Liver (tissue), 9 donors: ENCODE results near the gene SHTN1. TPM values are rescaled to one million over a fixed set of nuclear protein-coding genes. Genes with fewer than 3 reads are reported as not detected.

Source experiments
- DNase-seq: peaks from one replicate; pipeline ENCODE4 v3.0.0-alpha.2; 2017; ENCODE audit warnings: low spot score
- H3K27ac ChIP-seq, 2 donors: one replicate each; pipeline ENCODE4 v1.7.0; 2013; ENCODE audit warnings: inconsistent platforms in 2 of 2, low read length in 2 of 2, control low read depth in 1 of 2, low read depth in 1 of 2, mild to moderate bottlenecking in 1 of 2
- H3K27me3 ChIP-seq, 4 donors: one replicate each; pipeline versions ENCODE4 v1.6.1 to v1.7.0; 2013; ENCODE audit warnings: low read length in 3 of 4, inconsistent platforms in 1 of 4, mild to moderate bottlenecking in 1 of 4, moderate library complexity in 1 of 4; ENCODE audit not compliant: control insufficient read depth in 4 of 4, insufficient read depth in 4 of 4
- H3K36me3 ChIP-seq, 4 donors: one replicate each; pipeline versions ENCODE4 v1.6.1 to v1.7.0; 2013; ENCODE audit warnings: low read length in 3 of 4, mild to moderate bottlenecking in 3 of 4, low read depth in 1 of 4, moderate library complexity in 1 of 4; ENCODE audit not compliant: control insufficient read depth in 4 of 4, insufficient read depth in 3 of 4
- H3K4me1 ChIP-seq, 4 donors: one replicate each; pipeline versions ENCODE4 v1.6.1 to v1.7.0; 2013; ENCODE audit warnings: low read length in 3 of 4, mild to moderate bottlenecking in 3 of 4, moderate library complexity in 1 of 4; ENCODE audit not compliant: control insufficient read depth in 4 of 4, insufficient read depth in 4 of 4
- H3K4me3 ChIP-seq, 3 donors: one replicate each; pipeline versions ENCODE4 v1.6.1 to v1.7.0; 2013; ENCODE audit warnings: low read length in 3 of 3, control low read depth in 1 of 3, low read depth in 1 of 3, mild to moderate bottlenecking in 1 of 3
- H3K9ac ChIP-seq, 2 donors: one replicate each; pipeline ENCODE4 v1.7.0; 2013; ENCODE audit warnings: low read length in 2 of 2, mild to moderate bottlenecking in 2 of 2, moderate library complexity in 2 of 2, control low read depth in 1 of 2, low read depth in 1 of 2
- H3K9me3 ChIP-seq, 4 donors: one replicate each; pipeline versions ENCODE4 v1.6.1 to v1.7.0; 2013; ENCODE audit warnings: low read length in 3 of 4; ENCODE audit not compliant: control insufficient read depth in 4 of 4
- ATF3 ChIP-seq: IDR thresholded peaks from 2 replicates; pipeline ENCODE4 v1.6.1; 2016; ENCODE audit warnings: antibody characterized with exemption
- EGR1 ChIP-seq, 2 donors: IDR thresholded peaks; 2 replicates each; pipeline ENCODE4 v1.6.1; 2016 to 2018; ENCODE audit warnings: antibody characterized with exemption in 2 of 2, low read depth in 2 of 2
- FOXA1 ChIP-seq: IDR thresholded peaks from 2 replicates; pipeline ENCODE4 v1.6.1; 2016; ENCODE audit warnings: antibody characterized with exemption
- FOXA2 ChIP-seq: IDR thresholded peaks from 2 replicates; pipeline ENCODE4 v1.6.1; 2016; ENCODE audit warnings: antibody characterized with exemption
- GABPA ChIP-seq, 2 donors: IDR thresholded peaks in 1 of 2; conservative IDR thresholded peaks in 1 of 2; 2 replicates each; pipeline ENCODE4 v1.6.1; 2016; ENCODE audit warnings: antibody characterized with exemption in 2 of 2, mild to moderate bottlenecking in 1 of 2, moderate library complexity in 1 of 2
- HNF4A ChIP-seq, 2 donors: conservative IDR thresholded peaks; 2 replicates each; pipeline ENCODE4 v1.6.1; 2016; ENCODE audit warnings: antibody characterized with exemption in 2 of 2, mild to moderate bottlenecking in 2 of 2
- HNF4G ChIP-seq: IDR thresholded peaks from 2 replicates; pipeline ENCODE4 v1.6.1; 2016; ENCODE audit warnings: antibody characterized with exemption
- JUND ChIP-seq, 2 donors: IDR thresholded peaks; 2 replicates each; pipeline ENCODE4 v1.6.1; 2016; ENCODE audit warnings: antibody characterized with exemption in 2 of 2
- NR2F2 ChIP-seq: IDR thresholded peaks from 2 replicates; pipeline ENCODE4 v1.6.1; 2016; ENCODE audit warnings: antibody characterized with exemption
- SP1 ChIP-seq: IDR thresholded peaks from 2 replicates; pipeline ENCODE4 v1.6.1; 2018; ENCODE audit warnings: antibody characterized with exemption, mild to moderate bottlenecking
- TAF1 ChIP-seq: conservative IDR thresholded peaks from 2 replicates; pipeline ENCODE4 v1.6.1; 2016; ENCODE audit warnings: antibody characterized with exemption, mild to moderate bottlenecking
- YY1 ChIP-seq: IDR thresholded peaks from 2 replicates; pipeline ENCODE4 v1.6.1; 2016; ENCODE audit warnings: antibody characterized with exemption, mild to moderate bottlenecking
- ZBTB33 ChIP-seq: IDR thresholded peaks from 2 replicates; pipeline ENCODE4 v1.6.1; 2016; ENCODE audit warnings: antibody characterized with exemption
- WGBS: extraction: QIAGEN DNeasy Blood & Tissue Kit; methylation state at CpG from one replicate; pipeline ENCODE4 v1.1.7; 2013; 5-methylcytosine and 5-hydroxymethylcytosine counted together
- polyA plus RNA-seq, 2 donors: library from polyadenylated mRNA; stranded (reverse) in 1 of 2; unstranded in 1 of 2; fragments of 200-250 nt in 1 of 2; fragments of >200 nt in 1 of 2; fragmentation: Nextera tagmentation in 1 of 2; extraction: Ambion mirVana in 1 of 2; gene quantifications; one replicate each; pipeline versions ENCODE4 v1.2.1 to v1.2.3, GENCODE V29; 2013 to 2015
- total RNA-seq, 2 donors: library from RNA; depleted of rRNA; stranded (reverse); fragments of >200 nt; gene quantifications; one replicate each; pipeline ENCODE4 v1.2.3, GENCODE V29; 2014
- donor health status: healthy.
- donor health status: healthy.
- donor health status: healthy.
- donor health status: healthy.
- donor health status: healthy.

SHTN1 gene
- total and polyA plus RNA-seq, 4 donors, result 3.2 to 11.7 (median 10.3) TPM

GRCh38 chr10:116882639-116883038, 122.3 kb downstream of the SHTN1 start:
- 89% methylated on average over 2 of the region's 2 CpGs for WGBS
- DNase-seq, result no peak
- Histone ChIP-seq H3K9ac (no peak overlapping the region), H3K27ac (no peak overlapping the region), H3K36me3 (peaks cover 0 to 3% (median under 1%) of the 10 kb centered on the region in 4 donors), H3K4me3 (no peak overlapping the region), H3K4me1 (no peaks in the 10 kb centered on the region), H3K27me3 (no peaks in the 10 kb centered on the region), H3K9me3 (no peaks in the 10 kb centered on the region)
- TF ChIP-seq NR2F2, result no peak
- no peak for TF ChIP-seq JUND (IDR thresholded peaks at IDR 0.05)
- no peak for TF ChIP-seq ATF3
- no peak for TF ChIP-seq YY1
- TF ChIP-seq HNF4G, result no peak
- no peak for TF ChIP-seq FOXA1
- no peak for TF ChIP-seq HNF4A (conservative IDR thresholded peaks at IDR 0.05)

DNA sequence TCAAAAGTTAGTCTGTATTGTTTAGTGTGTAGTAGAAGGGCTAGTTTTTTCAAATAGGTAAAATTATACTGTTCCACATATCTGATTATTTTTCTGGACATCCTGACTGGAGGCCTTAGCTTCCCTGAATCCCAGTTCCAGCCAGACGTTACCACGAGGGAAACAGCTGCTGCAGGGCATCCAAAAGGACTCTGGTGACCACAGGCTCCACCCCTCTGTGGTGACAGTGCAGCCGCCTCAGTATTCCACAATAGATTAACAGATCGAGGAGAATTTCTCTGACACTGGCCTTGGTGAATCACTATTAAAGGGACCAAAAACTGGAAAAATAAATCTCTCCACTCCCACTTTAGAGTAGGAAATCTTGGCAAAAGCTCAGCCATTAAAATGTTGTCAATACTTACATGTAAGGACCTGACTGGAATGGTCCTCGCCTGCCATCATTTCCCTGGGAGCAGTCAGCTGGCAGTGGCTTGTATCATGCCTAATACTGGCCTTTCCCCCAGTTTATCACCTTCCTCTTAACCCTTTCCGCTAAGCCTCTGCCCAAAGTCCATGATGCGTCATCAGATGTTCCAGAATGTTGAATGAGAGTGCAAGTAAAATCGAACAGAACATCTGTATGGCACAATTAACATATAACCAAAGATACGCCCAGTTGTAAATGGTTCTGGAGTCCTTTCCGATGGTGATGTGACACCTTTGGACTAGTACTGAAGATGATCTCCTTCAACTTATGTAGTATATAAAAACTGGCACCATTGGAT, 124.1 kb downstream of the SHTN1 start:
- Histone ChIP-seq H3K9me3 (no peaks in the 10 kb centered on the region), H3K36me3 (peaks cover 0 to 3% (median under 1%) of the 10 kb centered on the region in 4 donors), H3K27ac (no peak overlapping the region), H3K4me3 (no peak overlapping the region), H3K27me3 (no peaks in the 10 kb centered on the region), H3K9ac (no peak overlapping the region), H3K4me1 (no peaks in the 10 kb centered on the region)
- DNase-seq, result no peak
- WGBS, result 60% methylated on average over 10 of the region's 10 CpGs
- no peak for TF ChIP-seq TAF1
- no peak for TF ChIP-seq ZBTB33
- TF ChIP-seq NR2F2, result no peak
- TF ChIP-seq EGR1 (IDR thresholded peaks at IDR 0.05; ENCODE audit: low read depth in 2 of 2), result no peak
- peak in 1 of 2 donors; percentile 2 for TF ChIP-seq HNF4A (conservative IDR thresholded peaks at IDR 0.05)

- H3K9me3 ChIP-seq, result no peaks in the 10 kb centered on the region
- peaks cover 0 to 3% (median under 1%) of the 10 kb centered on the region in 4 donors for H3K36me3 ChIP-seq
- no peaks in the 10 kb centered on the region for H3K4me1 ChIP-seq
- H3K9ac ChIP-seq, result no peak overlapping the region
- no peak overlapping the region for H3K4me3 ChIP-seq
- TF ChIP-seq SP1, result no peak
- TF ChIP-seq FOXA2, result no peak
- no peak for TF ChIP-seq JUND (IDR thresholded peaks at IDR 0.05)
- TF ChIP-seq GABPA (IDR thresholded peaks at IDR 0.05 in 1 of 2, conservative IDR thresholded peaks at IDR 0.05 in 1 of 2), result no peak
- no peak for TF ChIP-seq NR2F2
- H3K27me3 ChIP-seq, result no peaks in the 10 kb centered on the region
- no peak for DNase-seq
- 78% methylated on average over 7 of the region's 7 CpGs for WGBS
- H3K27ac ChIP-seq, result no peak overlapping the region
Observed at GRCh38 chr10:116879817-116880216, 125.2 kb downstream of the SHTN1 start.
